CD14-positive monocyte (primary cell): Measurements from ENCODE around the gene BLM. TPM values are rescaled to one million over a fixed set of nuclear protein-coding genes. Genes with fewer than 3 reads are reported as not detected.

Source experiments
- DNase-seq, 3 donors: peaks; one replicate each; pipeline ENCODE4 v3.0.0-alpha.2; 2011 to 2022
- H2AFZ ChIP-seq: 2 replicates; pipeline ENCODE4 v1.6.0; 2012; ENCODE audit warnings: mild to moderate bottlenecking, low read depth, low read length, inconsistent platforms; ENCODE audit not compliant: insufficient read depth, poor library complexity, severe bottlenecking
- H3K27ac ChIP-seq, 2 donors: 1 replicate in 1 of 2; 2 replicates in 1 of 2; pipeline ENCODE4 v1.5.1; 2012 to 2013; ENCODE audit warnings: low read length in 2 of 2, control low read depth in 1 of 2, inconsistent platforms in 1 of 2, low read depth in 1 of 2, mild to moderate bottlenecking in 1 of 2
- H3K27me3 ChIP-seq, 2 donors: one replicate each; pipeline versions ENCODE4 v1.6.0 to v1.6.1; 2011 to 2013; ENCODE audit warnings: low read length in 2 of 2; ENCODE audit not compliant: control insufficient read depth in 2 of 2, insufficient read depth in 2 of 2
- H3K36me3 ChIP-seq, 2 donors: replicated peaks in 1 of 2; 1 replicate in 1 of 2; 2 replicates in 1 of 2; pipeline versions ENCODE4 v1.5.1 to v1.6.1; 2012 to 2013; ENCODE audit warnings: low read length in 2 of 2, control low read depth in 1 of 2, inconsistent platforms in 1 of 2, mild to moderate bottlenecking in 1 of 2; ENCODE audit not compliant: insufficient read depth in 2 of 2, control insufficient read depth in 1 of 2
- H3K4me1 ChIP-seq, 2 donors: 1 replicate in 1 of 2; 2 replicates in 1 of 2; pipeline versions ENCODE4 v1.5.1 to v1.6.1; 2012 to 2013; ENCODE audit warnings: low read length in 2 of 2, control low read depth in 1 of 2, inconsistent platforms in 1 of 2, mild to moderate bottlenecking in 1 of 2, moderate library complexity in 1 of 2; ENCODE audit not compliant: insufficient read depth in 2 of 2, control insufficient read depth in 1 of 2
- H3K4me2 ChIP-seq: replicated peaks from 2 replicates; pipeline ENCODE3; 2012; ENCODE audit warnings: low read length, moderate library complexity, mild to moderate bottlenecking; ENCODE audit not compliant: poor library complexity, severe bottlenecking; ENCODE audit errors: extremely low read depth
- H3K4me3 ChIP-seq, 3 experiments: fragments of 200-600 bp in 1 of 3; sonication (generic) in 1 of 3; replicated peaks in 1 of 3; 1 replicate in 2 of 3; 2 replicates in 1 of 3; pipeline ENCODE4 v1.5.1; 2011 to 2013; ENCODE audit warnings: low read length in 3 of 3, mild to moderate bottlenecking in 3 of 3, control low read depth in 2 of 3, low read depth in 2 of 3, inconsistent platforms in 1 of 3, moderate library complexity in 1 of 3
- H3K79me2 ChIP-seq: 2 replicates; pipeline ENCODE4 v1.6.0; 2012; ENCODE audit warnings: mild to moderate bottlenecking, control low read depth, inconsistent platforms, low read length, moderate library complexity; ENCODE audit not compliant: insufficient read depth
- H3K9ac ChIP-seq: 2 replicates; pipeline ENCODE4 v1.6.0; 2017; ENCODE audit warnings: low read length, mild to moderate bottlenecking; ENCODE audit not compliant: insufficient read depth, poor library complexity, severe bottlenecking
- H3K9me3 ChIP-seq, 2 donors: replicated peaks in 1 of 2; 1 replicate in 1 of 2; 2 replicates in 1 of 2; pipeline versions ENCODE4 v1.5.1 to v1.6.1; 2012 to 2013; ENCODE audit warnings: low read length in 2 of 2, control low read depth in 1 of 2; ENCODE audit not compliant: control insufficient read depth in 1 of 2, insufficient read depth in 1 of 2
- H4K20me1 ChIP-seq: 2 replicates; pipeline ENCODE4 v1.6.0; 2012; ENCODE audit warnings: mild to moderate bottlenecking, low read length, control low read depth, moderate library complexity; ENCODE audit not compliant: insufficient read depth
- H3K27ac Mint-ChIP-seq, 7 donors: one replicate each; pipeline ENCODE4 v1.8.0; 2020; ENCODE audit warnings: mild to moderate bottlenecking in 7 of 7, mixed read lengths in 7 of 7, moderate library complexity in 6 of 7, inconsistent platforms in 2 of 7
- H3K27me3 Mint-ChIP-seq, 3 donors: one replicate each; pipeline ENCODE4 v1.8.0; 2021 to 2022; ENCODE audit warnings: low read depth in 3 of 3, mild to moderate bottlenecking in 3 of 3, mixed read lengths in 3 of 3, moderate library complexity in 3 of 3, inconsistent platforms in 1 of 3
- H3K36me3 Mint-ChIP-seq, 2 donors: one replicate each; pipeline ENCODE4 v1.8.0; 2020; ENCODE audit warnings: mixed read lengths in 2 of 2, inconsistent platforms in 1 of 2, mild to moderate bottlenecking in 1 of 2
- H3K4me1 Mint-ChIP-seq: one replicate; pipeline ENCODE4 v1.8.0; 2020; ENCODE audit warnings: mild to moderate bottlenecking, mixed read lengths
- H3K4me3 Mint-ChIP-seq, 2 donors: one replicate each; pipeline ENCODE4 v1.8.0; 2020; ENCODE audit warnings: mild to moderate bottlenecking in 2 of 2, mixed read lengths in 2 of 2, moderate library complexity in 1 of 2
- H3K9me3 Mint-ChIP-seq, 7 donors: one replicate each; pipeline ENCODE4 v1.8.0; 2020 to 2022; ENCODE audit warnings: mixed read lengths in 7 of 7, mild to moderate bottlenecking in 6 of 7, moderate library complexity in 6 of 7, inconsistent platforms in 2 of 7
- CTCF ChIP-seq: fragments of 200-600 bp; IDR thresholded peaks from one replicate; pipeline ENCODE4 v1.8.0; 2022; ENCODE audit warnings: antibody characterized with exemption, mild to moderate bottlenecking
- WGBS: methylation state at CpG from one replicate; pipeline ENCODE4 v1.1.5; 2013; ENCODE audit warnings: missing lambda C conversion rate; ENCODE audit not compliant: insufficient coverage; 5-methylcytosine and 5-hydroxymethylcytosine counted together
- intact Hi-C, 2 donors: fragments of 100-400 bp; cut with micrococcal nuclease; formaldehyde crosslinking; loops; one replicate each; pipeline versions ENCODE4 v1.15.0 to v1.15.1; 2023
- polyA plus RNA-seq, 3 donors: library from polyadenylated mRNA; depleted of rRNA in 1 of 3; unstranded in 2 of 3; stranded (reverse) in 1 of 3; fragments of 300-500 nt in 2 of 3; fragments of >200 nt in 1 of 3; fragmentation: Illumina TruSeq in 2 of 3; gene quantifications; 1 replicate in 2 of 3; 2 replicates in 1 of 3; pipeline ENCODE4 v1.2.3, GENCODE V29; 2012 to 2021

BLM gene
- polyA plus RNA-seq, 3 donors = 0.69 to 2.3 (median 1.2) TPM

GRCh38 chr15:90750186-90750585, 33.0 kb downstream of the BLM start:
- Mint-ChIP-seq H3K4me3 (peak overlapping the region; percentile 69 to 79), H3K27ac (peak overlapping the region; percentile 60 to 89 (median 83)), H3K27me3 (no peaks in the 10 kb centered on the region), H3K4me1 (peaks cover 33% of the 10 kb centered on the region), H3K36me3 (peaks cover 5 to 8% of the 10 kb centered on the region in 2 donors), H3K9me3 (no peaks in the 10 kb centered on the region)
- no peak for TF ChIP-seq CTCF
- WGBS = 0% methylated on average over 5 of the region's 7 CpGs
- Histone ChIP-seq H2AFZ (peak overlapping the region; percentile 13), H3K9me3 (no peaks in the 10 kb centered on the region), H3K79me2 (peaks cover 41% of the 10 kb centered on the region), H3K9ac (peak overlapping the region; percentile 9), H3K4me2 (peak overlapping the region; percentile 64), H3K27ac (peak overlapping the region in 1 of 2 donors; percentile 61), H3K36me3 (no peaks in the 10 kb centered on the region), H4K20me1 (no peaks in the 10 kb centered on the region), H3K4me1 (peaks cover 14 to 28% of the 10 kb centered on the region in 2 donors), H3K27me3 (no peaks in the 10 kb centered on the region), H3K4me3 (peak overlapping the region; percentile 24 to 65 (median 61))
- peak; percentile 56 to 78 (median 73) for DNase-seq
- intact Hi-C loops = no loop called here

- no CpG with 5 or more reads among the region's 8 CpGs for WGBS
- peaks cover 14 to 28% of the 10 kb centered on the region in 2 donors for H3K4me1 ChIP-seq
- H3K4me1 Mint-ChIP-seq = peaks cover 33% of the 10 kb centered on the region
- H3K36me3 ChIP-seq = peaks cover 0 to 5% of the 10 kb centered on the region in 2 donors
- H3K4me3 Mint-ChIP-seq = no peak overlapping the region
- no peaks in the 10 kb centered on the region for H3K27me3 ChIP-seq
- DNase-seq = no peak
- peaks cover 9 to 14% of the 10 kb centered on the region in 2 donors for H3K36me3 Mint-ChIP-seq
- TF ChIP-seq CTCF = no peak
- H2AFZ ChIP-seq = no peak overlapping the region
- no peaks in the 10 kb centered on the region for H4K20me1 ChIP-seq
- no peak overlapping the region for H3K4me2 ChIP-seq
- no peak overlapping the region for H3K27ac ChIP-seq
- no peaks in the 10 kb centered on the region for H3K27me3 Mint-ChIP-seq
- H3K9me3 Mint-ChIP-seq = no peaks in the 10 kb centered on the region
- no peaks in the 10 kb centered on the region for H3K9me3 ChIP-seq
- peak overlapping the region in 1 of 7 donors; percentile 75 for H3K27ac Mint-ChIP-seq
- intact Hi-C loops = no loop called here
- H3K9ac ChIP-seq = no peak overlapping the region
- no peak overlapping the region for H3K4me3 ChIP-seq
- peaks cover 32% of the 10 kb centered on the region for H3K79me2 ChIP-seq
These were observed 34.2 kb downstream of the BLM start for GRCh38 chr15:90751300-90751825.
